HCT116 (cell line): Measurements from ENCODE around the gene NEK6. TPM values are rescaled to one million over a fixed set of nuclear protein-coding genes. Genes with fewer than 3 reads are reported as not detected.

Source experiments
- ATAC-seq: fragments of 200-7000 bp; cut with Tn5 transposase; 2 replicates; pipeline ENCODE4 v1.9.1; 2020; ENCODE audit warnings: mild to moderate bottlenecking, moderate library complexity
- BruUV-seq: library from RNA; stranded (reverse); fragments of 400-500 nt; replicated peaks from 2 replicates; lab custom pipeline; 2021; lab: Mats Ljungman, UMichigan
- CTCF ChIA-PET: fragments of 300-600 bp; sonication (Branson Sonifier 250); formaldehyde crosslinking; loops from one replicate; lab custom pipeline; 2021; ENCODE audit warnings: antibody characterized with exemption; lab: Charles Lee
- POLR2A ChIA-PET: fragments of 300-600, 350-600 bp; sonication (Branson Sonifier 250); formaldehyde crosslinking; loops from one replicate; lab custom pipeline; 2021; ENCODE audit warnings: antibody characterized with exemption; lab: Charles Lee
- RAD21 ChIA-PET, 2 experiments: fragments of 300-600 bp; sonication (Branson Sonifier 250); formaldehyde crosslinking; loops; one replicate each; lab custom pipeline; 2023; ENCODE audit warnings: low total read pairs in 2 of 2; ENCODE audit not compliant: uncharacterized antibody in 2 of 2, unreplicated experiment in 2 of 2, low non-redundant PET in 1 of 2; lab: Charles Lee
- DNase-seq: peaks from one replicate; pipeline ENCODE4 v3.0.0-alpha.2; 2010; ENCODE audit warnings: low read depth, low spot score
- H2AFZ ChIP-seq: fragments of 200-600 bp; shearing (Covaris generic), sonication (generic); 2 replicates; pipeline ENCODE4 v1.6.1; 2017; ENCODE audit warnings: low read depth, mixed run types, mixed read lengths, antibody characterized with exemption, low read length; ENCODE audit not compliant: poor library complexity, severe bottlenecking
- H3K27ac ChIP-seq: 2 replicates; pipeline ENCODE4 v1.5.1; 2012; ENCODE audit warnings: low read depth, low read length
- H3K27me3 ChIP-seq: fragments of 200-600 bp; sonication (generic); 2 replicates; pipeline ENCODE4 v1.6.1; 2016; ENCODE audit warnings: mixed run types, low read length, mixed read lengths; ENCODE audit not compliant: insufficient read depth
- H3K36me3 ChIP-seq, 2 experiments: fragments of 200-500 bp in 1 of 2; fragments of 200-600 bp in 1 of 2; sonication (Bioruptor generic) in 1 of 2; sonication (generic) in 1 of 2; 2 replicates each; pipeline versions ENCODE4 v1.5.1 to v1.6.1; 2014 to 2016; ENCODE audit warnings: low read length in 2 of 2, inconsistent platforms in 1 of 2, mixed read lengths in 1 of 2, mixed run types in 1 of 2; ENCODE audit not compliant: insufficient read depth in 2 of 2, control insufficient read depth in 1 of 2
- H3K4me1 ChIP-seq, 2 experiments: fragments of 200-600 bp in 1 of 2; sonication (generic) in 1 of 2; 2 replicates each; pipeline versions ENCODE4 v1.5.1 to v1.6.1; 2012 to 2017; ENCODE audit warnings: low read length in 2 of 2, inconsistent platforms in 1 of 2, mild to moderate bottlenecking in 1 of 2, mixed read lengths in 1 of 2, mixed run types in 1 of 2, moderate library complexity in 1 of 2; ENCODE audit not compliant: insufficient read depth in 2 of 2, control insufficient read depth in 1 of 2
- H3K4me2 ChIP-seq: fragments of 200-600 bp; sonication (generic); 2 replicates; pipeline ENCODE4 v1.6.1; 2017; ENCODE audit warnings: mixed run types, low read length, mixed read lengths
- H3K4me3 ChIP-seq, 2 experiments: fragments of 200-600 bp in 1 of 2; sonication (generic) in 1 of 2; replicated peaks in 1 of 2; 2 replicates each; pipeline ENCODE4 v1.5.1; 2011 to 2016; ENCODE audit warnings: low read length in 2 of 2, control low read depth in 1 of 2, low read depth in 1 of 2, mild to moderate bottlenecking in 1 of 2, mixed read lengths in 1 of 2, mixed run types in 1 of 2
- H3K79me2 ChIP-seq: fragments of 200-600 bp; sonication (generic); 2 replicates; pipeline ENCODE4 v1.6.1; 2017; ENCODE audit warnings: mild to moderate bottlenecking, mixed run types, low read length, moderate library complexity, mixed read lengths; ENCODE audit not compliant: insufficient read depth
- H3K9ac ChIP-seq: fragments of 200-600 bp; sonication (generic); 2 replicates; pipeline ENCODE4 v1.6.1; 2016; ENCODE audit warnings: low read length, mixed read lengths
- H3K9me2 ChIP-seq: fragments of 200-600 bp; sonication (generic), shearing (Covaris generic); 2 replicates; pipeline ENCODE4 v1.6.1; 2017; ENCODE audit warnings: mixed run types, mild to moderate bottlenecking, moderate library complexity; ENCODE audit not compliant: insufficient read depth
- H3K9me3 ChIP-seq, 2 experiments: fragments of 200-500 bp in 1 of 2; fragments of 200-600 bp in 1 of 2; sonication (Bioruptor generic) in 1 of 2; sonication (generic) in 1 of 2; 2 replicates each; pipeline ENCODE4 v1.6.1; 2014 to 2017; ENCODE audit warnings: low read length in 2 of 2, mixed read lengths in 2 of 2, inconsistent platforms in 1 of 2, low read depth in 1 of 2, mild to moderate bottlenecking in 1 of 2, mixed run types in 1 of 2, moderate library complexity in 1 of 2; ENCODE audit not compliant: control insufficient read depth in 1 of 2, insufficient read depth in 1 of 2
- H4K20me1 ChIP-seq: fragments of 200-600 bp; sonication (generic), shearing (Covaris generic); 2 replicates; pipeline ENCODE4 v1.6.1; 2017; ENCODE audit warnings: mixed run types, mild to moderate bottlenecking, moderate library complexity; ENCODE audit not compliant: insufficient read depth
- EGR1 ChIP-seq: IDR thresholded peaks from 2 replicates; pipeline ENCODE4 v1.6.1; 2012; ENCODE audit warnings: low read depth
- ELF1 ChIP-seq: IDR thresholded peaks from 2 replicates; pipeline ENCODE4 v1.6.1; 2012; ENCODE audit warnings: low read depth, borderline replicate concordance
- EZH2 ChIP-seq: fragments of 200-600 bp; sonication (generic); IDR thresholded peaks from 2 replicates; pipeline ENCODE4 v1.6.1; 2017; ENCODE audit warnings: antibody characterized with exemption, mixed run types
- EZH2phosphoT487 ChIP-seq: fragments of 200-600 bp; IDR thresholded peaks from 2 replicates; pipeline ENCODE4 v1.6.1; 2018; ENCODE audit warnings: antibody characterized with exemption, borderline replicate concordance
- FOSL1 ChIP-seq: IDR thresholded peaks from 2 replicates; pipeline ENCODE4 v1.6.1; 2012; ENCODE audit warnings: low read depth
- JUND ChIP-seq: IDR thresholded peaks from 2 replicates; pipeline ENCODE4 v1.6.1; 2012
- POLR2A ChIP-seq: IDR thresholded peaks from 2 replicates; pipeline ENCODE4 v1.7.0; 2011; ENCODE audit warnings: borderline replicate concordance; ENCODE audit not compliant: insufficient read depth, insufficient read length; ENCODE audit errors: extremely low read depth
- SRF ChIP-seq: IDR thresholded peaks from 2 replicates; pipeline ENCODE4 v1.6.1; 2012; ENCODE audit warnings: low read depth
- YY1 ChIP-seq: IDR thresholded peaks from 2 replicates; pipeline ENCODE4 v1.6.1; 2011; ENCODE audit warnings: low read length, low read depth, moderate library complexity, mild to moderate bottlenecking; ENCODE audit not compliant: insufficient replicate concordance; ENCODE audit errors: extremely low read depth
- intact Hi-C: fragments of 100-400 bp; cut with micrococcal nuclease; formaldehyde crosslinking; loops from 2 replicates; pipeline ENCODE4 v1.10.0; 2022
- total RNA-seq: library from RNA; stranded (reverse); gene quantifications from one replicate; pipeline ENCODE4 v1.2.1, GENCODE V29; 2021; ENCODE audit not compliant: unreplicated experiment
- TF ChIP-seq, protein P1 (sequence below): IDR thresholded peaks from 2 replicates; pipeline ENCODE4 v1.6.1; 2011; ENCODE audit warnings: mild to moderate bottlenecking, low read length, moderate library complexity; ENCODE audit not compliant: insufficient replicate concordance; ENCODE audit errors: extremely low read depth
- TF ChIP-seq, protein P2 (sequence below): IDR thresholded peaks from 2 replicates; pipeline ENCODE4 v1.6.1; 2012
- TF ChIP-seq, protein P3 (sequence below): IDR thresholded peaks from 2 replicates; pipeline ENCODE4 v1.6.1; 2012; ENCODE audit warnings: low read depth

The NEK6 gene
- total RNA-seq, 1 experiment from 2014 or later, result 40.8 TPM

DNA sequence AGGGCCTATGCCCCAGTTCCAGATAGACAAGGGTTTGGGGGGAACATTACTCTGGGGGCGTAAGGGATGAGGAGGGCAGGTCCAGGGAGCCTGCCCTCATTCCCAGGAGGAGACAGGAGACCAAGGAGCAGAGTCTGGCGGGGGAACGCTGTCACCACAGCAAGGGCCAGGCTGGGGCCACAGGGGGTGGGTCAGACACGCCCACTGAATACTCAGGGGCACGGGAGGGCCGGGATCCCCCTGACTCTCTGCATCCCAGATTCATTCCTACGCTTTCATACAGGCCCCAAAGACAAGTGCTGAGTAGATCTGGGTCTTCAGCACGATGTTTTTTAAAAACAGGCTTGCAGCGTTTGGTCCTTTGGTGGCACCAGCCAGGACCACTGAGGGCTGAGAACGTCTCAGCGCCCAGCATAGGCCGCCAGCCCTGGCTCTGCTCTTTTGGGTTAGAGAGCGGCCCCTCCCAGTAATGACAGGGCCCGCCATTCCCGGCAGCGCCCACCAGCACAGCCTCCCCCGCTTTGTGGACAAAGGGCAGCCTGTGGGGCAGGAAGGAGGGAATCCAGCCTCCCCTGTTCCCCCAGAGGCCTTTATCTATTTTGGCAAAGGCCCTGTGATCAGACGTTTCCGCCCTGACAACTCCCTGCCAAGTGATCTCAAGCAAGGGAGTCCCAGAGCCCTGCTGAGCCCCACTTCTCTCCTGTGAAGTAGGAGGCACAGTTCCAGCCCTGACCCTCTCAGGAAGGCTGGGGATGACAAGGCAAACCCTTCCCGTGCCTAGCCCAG is 24.9 kb downstream of the NEK6 start:
- Histone ChIP-seq H3K79me2 (peaks cover 78% of the 10 kb centered on the region), H3K27ac (no peak overlapping the region), H3K27me3 (no peaks in the 10 kb centered on the region), H4K20me1 (no peaks in the 10 kb centered on the region), H3K9ac (no peak overlapping the region), H3K9me2 (no peaks in the 10 kb centered on the region), H3K36me3 (no peaks in the 10 kb centered on the region), H2AFZ (no peak overlapping the region), H3K4me2 (no peak overlapping the region), H3K4me3 (no peak overlapping the region), H3K4me1 (peaks cover 30 to 65% of the 10 kb centered on the region in 2 experiments), H3K9me3 (no peaks in the 10 kb centered on the region)
- no TSS peak for BruUV-seq
- no peak for DNase-seq
- POLR2A ChIA-PET, result no interaction called here
- no peak for ATAC-seq
- RAD21 ChIA-PET, result no interaction called here
- CTCF ChIA-PET, result no interaction called here
- no peak for TF ChIP-seq JUND
- no peak for TF ChIP-seq POLR2A
- TF ChIP-seq, protein P1, sequence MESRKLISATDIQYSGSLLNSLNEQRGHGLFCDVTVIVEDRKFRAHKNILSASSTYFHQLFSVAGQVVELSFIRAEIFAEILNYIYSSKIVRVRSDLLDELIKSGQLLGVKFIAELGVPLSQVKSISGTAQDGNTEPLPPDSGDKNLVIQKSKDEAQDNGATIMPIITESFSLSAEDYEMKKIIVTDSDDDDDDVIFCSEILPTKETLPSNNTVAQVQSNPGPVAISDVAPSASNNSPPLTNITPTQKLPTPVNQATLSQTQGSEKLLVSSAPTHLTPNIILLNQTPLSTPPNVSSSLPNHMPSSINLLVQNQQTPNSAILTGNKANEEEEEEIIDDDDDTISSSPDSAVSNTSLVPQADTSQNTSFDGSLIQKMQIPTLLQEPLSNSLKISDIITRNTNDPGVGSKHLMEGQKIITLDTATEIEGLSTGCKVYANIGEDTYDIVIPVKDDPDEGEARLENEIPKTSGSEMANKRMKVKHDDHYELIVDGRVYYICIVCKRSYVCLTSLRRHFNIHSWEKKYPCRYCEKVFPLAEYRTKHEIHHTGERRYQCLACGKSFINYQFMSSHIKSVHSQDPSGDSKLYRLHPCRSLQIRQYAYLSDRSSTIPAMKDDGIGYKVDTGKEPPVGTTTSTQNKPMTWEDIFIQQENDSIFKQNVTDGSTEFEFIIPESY, result no peak
- no peak for TF ChIP-seq YY1
- TF ChIP-seq EGR1, result no peak
- intact Hi-C loops, result no loop called here

DNA sequence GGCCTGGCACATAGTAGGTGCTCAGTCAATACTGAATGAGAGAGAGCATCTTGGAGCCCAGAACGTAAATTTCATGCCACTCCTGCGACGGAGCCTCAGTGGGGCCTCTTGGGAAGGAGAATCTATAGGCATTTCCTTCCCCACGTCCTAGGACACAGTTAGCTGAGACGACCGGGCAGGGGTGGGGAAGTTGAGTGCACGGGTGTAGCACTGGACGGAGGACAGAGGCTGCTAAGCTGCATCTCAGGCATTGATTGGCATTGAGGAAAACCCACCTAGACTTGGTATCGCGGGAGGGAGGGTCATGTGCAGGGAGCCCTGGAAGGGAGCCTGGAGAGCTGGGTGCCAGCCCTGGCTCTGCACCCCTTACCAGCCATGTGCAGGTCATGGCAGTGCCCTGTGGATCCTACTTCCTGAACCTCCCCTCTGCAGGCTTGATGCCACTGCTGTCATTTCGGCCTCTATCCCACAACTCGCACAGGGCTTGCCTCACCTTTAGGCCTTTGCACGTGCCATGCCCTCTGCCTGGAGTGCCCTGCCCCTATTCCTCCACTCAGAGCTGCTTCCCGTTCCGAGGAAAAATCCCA is 25.6 kb downstream of the NEK6 start:
- peaks cover 76% of the 10 kb centered on the region for H3K79me2 ChIP-seq
- RAD21 ChIA-PET, result no interaction called here

More for the DNA sequence above, 25.6 kb downstream of the NEK6 start:
- Histone ChIP-seq H3K4me3 (no peak overlapping the region), H3K9ac (no peak overlapping the region), H3K9me3 (no peaks in the 10 kb centered on the region), H3K4me1 (peaks cover 30 to 58% of the 10 kb centered on the region in 2 experiments), H4K20me1 (no peaks in the 10 kb centered on the region), H3K27ac (no peak overlapping the region), H3K27me3 (no peaks in the 10 kb centered on the region), H3K36me3 (no peaks in the 10 kb centered on the region), H2AFZ (no peak overlapping the region), H3K4me2 (no peak overlapping the region), H3K9me2 (no peaks in the 10 kb centered on the region)
- TF ChIP-seq, protein P2, sequence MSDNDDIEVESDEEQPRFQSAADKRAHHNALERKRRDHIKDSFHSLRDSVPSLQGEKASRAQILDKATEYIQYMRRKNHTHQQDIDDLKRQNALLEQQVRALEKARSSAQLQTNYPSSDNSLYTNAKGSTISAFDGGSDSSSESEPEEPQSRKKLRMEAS, result no peak
- TF ChIP-seq EZH2phosphoT487 (no peak), ELF1 (no peak), SRF (no peak), FOSL1 (no peak), EZH2 (no peak)
- TF ChIP-seq, protein P3, sequence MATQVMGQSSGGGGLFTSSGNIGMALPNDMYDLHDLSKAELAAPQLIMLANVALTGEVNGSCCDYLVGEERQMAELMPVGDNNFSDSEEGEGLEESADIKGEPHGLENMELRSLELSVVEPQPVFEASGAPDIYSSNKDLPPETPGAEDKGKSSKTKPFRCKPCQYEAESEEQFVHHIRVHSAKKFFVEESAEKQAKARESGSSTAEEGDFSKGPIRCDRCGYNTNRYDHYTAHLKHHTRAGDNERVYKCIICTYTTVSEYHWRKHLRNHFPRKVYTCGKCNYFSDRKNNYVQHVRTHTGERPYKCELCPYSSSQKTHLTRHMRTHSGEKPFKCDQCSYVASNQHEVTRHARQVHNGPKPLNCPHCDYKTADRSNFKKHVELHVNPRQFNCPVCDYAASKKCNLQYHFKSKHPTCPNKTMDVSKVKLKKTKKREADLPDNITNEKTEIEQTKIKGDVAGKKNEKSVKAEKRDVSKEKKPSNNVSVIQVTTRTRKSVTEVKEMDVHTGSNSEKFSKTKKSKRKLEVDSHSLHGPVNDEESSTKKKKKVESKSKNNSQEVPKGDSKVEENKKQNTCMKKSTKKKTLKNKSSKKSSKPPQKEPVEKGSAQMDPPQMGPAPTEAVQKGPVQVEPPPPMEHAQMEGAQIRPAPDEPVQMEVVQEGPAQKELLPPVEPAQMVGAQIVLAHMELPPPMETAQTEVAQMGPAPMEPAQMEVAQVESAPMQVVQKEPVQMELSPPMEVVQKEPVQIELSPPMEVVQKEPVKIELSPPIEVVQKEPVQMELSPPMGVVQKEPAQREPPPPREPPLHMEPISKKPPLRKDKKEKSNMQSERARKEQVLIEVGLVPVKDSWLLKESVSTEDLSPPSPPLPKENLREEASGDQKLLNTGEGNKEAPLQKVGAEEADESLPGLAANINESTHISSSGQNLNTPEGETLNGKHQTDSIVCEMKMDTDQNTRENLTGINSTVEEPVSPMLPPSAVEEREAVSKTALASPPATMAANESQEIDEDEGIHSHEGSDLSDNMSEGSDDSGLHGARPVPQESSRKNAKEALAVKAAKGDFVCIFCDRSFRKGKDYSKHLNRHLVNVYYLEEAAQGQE, result no peak
- POLR2A ChIA-PET, result no interaction called here
- ATAC-seq (no peak), DNase-seq (no peak)
- no TSS peak for BruUV-seq
- CTCF ChIA-PET, result no interaction called here
- intact Hi-C loops, result no loop called here
